ENCODE results near the gene ZMYND8. TPM values are rescaled to one million over a fixed set of nuclear protein-coding genes. Genes with fewer than 3 reads are reported as not detected.
A peak's percentile ranks its signal among the peaks of the same experiment; 100 is the strongest.
"Not testable (repeated sequence)": the region's sequence is repeated elsewhere in the genome, so short reads cannot be mapped to it uniquely, and the experiment has no call there.

Gene ZMYND8
- polyA plus RNA-seq, 3 donors = 1.4 to 13.8 (median 5.8) TPM

DNA sequence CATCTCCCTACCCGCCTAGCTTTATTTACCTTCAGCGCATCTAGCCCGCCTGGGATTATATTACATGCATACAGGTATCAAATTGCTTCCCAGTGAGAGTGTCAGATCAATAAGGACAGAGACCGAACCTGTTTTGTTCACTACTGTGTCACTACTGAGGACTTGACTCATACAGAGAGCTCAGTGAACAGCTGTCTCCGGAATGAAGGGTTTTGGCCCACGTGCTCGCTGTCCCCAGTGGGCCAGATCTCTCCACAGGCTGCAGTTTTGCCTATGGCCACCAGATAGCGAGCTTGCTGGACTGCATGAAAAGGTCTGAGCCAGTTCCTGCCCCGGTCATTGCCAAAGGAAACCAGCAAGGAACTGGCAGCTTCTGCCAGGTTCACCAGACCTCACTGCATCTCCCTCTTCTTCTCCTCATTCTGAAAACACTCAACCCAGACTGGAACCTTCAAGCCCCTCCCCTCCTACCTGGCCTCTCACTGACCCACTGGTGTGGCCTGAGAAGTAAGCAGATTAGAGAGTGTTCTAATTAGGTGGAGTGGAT, 150.8 kb downstream of the ZMYND8 start:
- Histone ChIP-seq H3K79me2 (ENCODE audit: insufficient read depth, low read length) (no peaks in the 10 kb centered on the region), H3K9ac (ENCODE audit: insufficient read depth, low read length, poor library complexity, severe bottlenecking) (no peak overlapping the region), H3K9me3 (replicated peaks in 1 of 2; ENCODE audit: control insufficient read depth in 1 of 2, insufficient read depth in 1 of 2, low read length in 2 of 2) (no peaks in the 10 kb centered on the region), H2AFZ (ENCODE audit: insufficient read depth, low read depth, low read length, poor library complexity, severe bottlenecking) (no peak overlapping the region), H3K27ac (ENCODE audit: low read depth in 1 of 2, low read length in 2 of 2) (no peak overlapping the region), H3K4me1 (ENCODE audit: control insufficient read depth in 1 of 2, insufficient read depth in 2 of 2, low read length in 2 of 2) (no peaks in the 10 kb centered on the region), H3K4me2 (replicated peaks; ENCODE audit: extremely low read depth, low read length, poor library complexity, severe bottlenecking) (no peak overlapping the region), H3K36me3 (replicated peaks in 1 of 2; ENCODE audit: control insufficient read depth in 1 of 2, insufficient read depth in 2 of 2, low read length in 2 of 2) (peaks cover 17 to 26% of the 10 kb centered on the region in 2 donors), H4K20me1 (ENCODE audit: insufficient read depth, low read length) (no peaks in the 10 kb centered on the region), H3K27me3 (ENCODE audit: control insufficient read depth in 2 of 2, insufficient read depth in 2 of 2, low read length in 2 of 2) (no peaks in the 10 kb centered on the region), H3K4me3 (replicated peaks in 1 of 3; ENCODE audit: low read depth in 2 of 3, low read length in 3 of 3) (no peak overlapping the region)
- no peak overlapping the region for H3K27ac Mint-ChIP-seq
- intact Hi-C loops (cut with micrococcal nuclease) = no loop called here
- no peak overlapping the region for H3K4me3 Mint-ChIP-seq
- WGBS (ENCODE audit: insufficient coverage) = 95% methylated on average over 7 of the region's 9 CpGs
- peaks cover 23% of the 10 kb centered on the region in 2 donors for H3K36me3 Mint-ChIP-seq
- H3K9me3 Mint-ChIP-seq = peaks cover 2 to 14% (median 4%) of the 10 kb centered on the region in 7 donors
- no peak for DNase-seq
- H3K4me1 Mint-ChIP-seq = peaks cover 5% of the 10 kb centered on the region
- peaks cover 0 to 10% (median 2%) of the 10 kb centered on the region in 3 donors for H3K27me3 Mint-ChIP-seq (ENCODE audit: low read depth in 3 of 3)
- TF ChIP-seq, protein P1, sequence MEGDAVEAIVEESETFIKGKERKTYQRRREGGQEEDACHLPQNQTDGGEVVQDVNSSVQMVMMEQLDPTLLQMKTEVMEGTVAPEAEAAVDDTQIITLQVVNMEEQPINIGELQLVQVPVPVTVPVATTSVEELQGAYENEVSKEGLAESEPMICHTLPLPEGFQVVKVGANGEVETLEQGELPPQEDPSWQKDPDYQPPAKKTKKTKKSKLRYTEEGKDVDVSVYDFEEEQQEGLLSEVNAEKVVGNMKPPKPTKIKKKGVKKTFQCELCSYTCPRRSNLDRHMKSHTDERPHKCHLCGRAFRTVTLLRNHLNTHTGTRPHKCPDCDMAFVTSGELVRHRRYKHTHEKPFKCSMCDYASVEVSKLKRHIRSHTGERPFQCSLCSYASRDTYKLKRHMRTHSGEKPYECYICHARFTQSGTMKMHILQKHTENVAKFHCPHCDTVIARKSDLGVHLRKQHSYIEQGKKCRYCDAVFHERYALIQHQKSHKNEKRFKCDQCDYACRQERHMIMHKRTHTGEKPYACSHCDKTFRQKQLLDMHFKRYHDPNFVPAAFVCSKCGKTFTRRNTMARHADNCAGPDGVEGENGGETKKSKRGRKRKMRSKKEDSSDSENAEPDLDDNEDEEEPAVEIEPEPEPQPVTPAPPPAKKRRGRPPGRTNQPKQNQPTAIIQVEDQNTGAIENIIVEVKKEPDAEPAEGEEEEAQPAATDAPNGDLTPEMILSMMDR (IDR thresholded peaks at IDR 0.05) = peak; percentile 87

DNA sequence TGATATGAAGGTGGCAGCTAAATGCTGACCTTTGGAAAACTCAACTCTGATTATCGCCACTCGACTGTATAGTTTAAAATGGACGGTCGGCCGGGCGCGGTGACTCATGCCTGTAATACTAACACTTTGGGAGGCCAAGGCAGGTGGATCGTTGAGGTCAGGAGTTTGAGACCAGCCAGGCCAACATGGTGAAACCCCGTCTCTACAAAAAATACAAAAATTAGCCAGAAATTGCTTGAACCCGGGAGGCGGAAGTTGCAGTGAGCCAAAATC, 151.7 kb downstream of the ZMYND8 start:
- H3K4me2 ChIP-seq (replicated peaks; ENCODE audit: extremely low read depth, low read length, poor library complexity, severe bottlenecking); H3K4me1 Mint-ChIP-seq; H2AFZ ChIP-seq (ENCODE audit: insufficient read depth, low read depth, low read length, poor library complexity, severe bottlenecking); H3K4me1 ChIP-seq (ENCODE audit: control insufficient read depth in 1 of 2, insufficient read depth in 2 of 2, low read length in 2 of 2); H3K27ac Mint-ChIP-seq; H3K9ac ChIP-seq (ENCODE audit: insufficient read depth, low read length, poor library complexity, severe bottlenecking); DNase-seq; H3K27ac ChIP-seq (ENCODE audit: low read depth in 1 of 2, low read length in 2 of 2); H3K27me3 ChIP-seq (ENCODE audit: control insufficient read depth in 2 of 2, insufficient read depth in 2 of 2, low read length in 2 of 2); intact Hi-C loops (cut with micrococcal nuclease); H3K9me3 ChIP-seq (replicated peaks in 1 of 2; ENCODE audit: control insufficient read depth in 1 of 2, insufficient read depth in 1 of 2, low read length in 2 of 2); H4K20me1 ChIP-seq (ENCODE audit: insufficient read depth, low read length); H3K4me3 ChIP-seq (replicated peaks in 1 of 3; ENCODE audit: low read depth in 2 of 3, low read length in 3 of 3); H3K79me2 ChIP-seq (ENCODE audit: insufficient read depth, low read length); H3K4me3 Mint-ChIP-seq: not testable (repeated sequence)
- Mint-ChIP-seq H3K36me3 (peaks cover 19% of the 10 kb centered on the region in 2 donors), H3K9me3 (peaks cover 2 to 14% (median 4%) of the 10 kb centered on the region in 7 donors), H3K27me3 (ENCODE audit: low read depth in 3 of 3) (peaks cover 0 to 11% (median 2%) of the 10 kb centered on the region in 3 donors)
- WGBS (ENCODE audit: insufficient coverage) = 100% methylated on average over 3 of the region's 11 CpGs
- peaks cover 8 to 18% of the 10 kb centered on the region in 2 donors for H3K36me3 ChIP-seq (replicated peaks in 1 of 2; ENCODE audit: control insufficient read depth in 1 of 2, insufficient read depth in 2 of 2, low read length in 2 of 2)

Measured in CD14-positive monocyte (primary cell).